Measurements from ENCODE around the gene SPATS2L. TPM values are rescaled to one million over a fixed set of nuclear protein-coding genes. Genes with fewer than 3 reads are reported as not detected.

SPATS2L gene
- total RNA-seq, 1 experiment from 2014 or later, result 174 TPM

DNA sequence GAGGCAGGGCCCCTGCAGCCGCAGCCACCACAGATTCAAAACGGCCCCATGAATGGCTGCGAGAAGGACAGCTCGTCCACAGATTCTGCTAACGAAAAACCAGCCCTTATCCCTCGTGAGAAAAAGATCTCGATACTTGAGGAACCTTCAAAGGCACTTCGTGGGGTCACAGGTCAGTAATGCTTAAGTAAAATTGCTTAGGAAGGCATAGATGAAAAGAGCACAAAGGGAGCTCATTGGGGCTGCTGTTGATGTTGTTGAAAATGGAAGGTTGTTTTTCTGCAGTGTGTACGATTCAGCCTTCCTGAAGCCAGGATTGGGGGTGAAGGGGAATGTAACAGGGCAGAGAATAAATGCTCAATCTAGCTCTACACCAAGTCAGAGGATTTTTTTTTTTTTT, 112.8 kb downstream of the SPATS2L start:
- Histone ChIP-seq H3K36me3 (ENCODE audit: low read depth, low read length) (peaks cover 65% of the 10 kb centered on the region), H3K27me3 (ENCODE audit: low read length) (no peaks in the 10 kb centered on the region), H3K9ac (ENCODE audit: low read length) (no peak overlapping the region), H3K79me2 (ENCODE audit: low read length) (no peaks in the 10 kb centered on the region), H3K27ac (ENCODE audit: low read length) (no peak overlapping the region), H3K4me1 (ENCODE audit: insufficient read depth, low read length) (peaks cover 31% of the 10 kb centered on the region), H4K20me1 (ENCODE audit: low read length) (no peaks in the 10 kb centered on the region), H3F3A (ENCODE audit: low read length, unreplicated experiment) (peaks cover 2% of the 10 kb centered on the region), H2AFZ (ENCODE audit: low read length) (no peak overlapping the region), H3K4me3 (ENCODE audit: low read length) (no peak overlapping the region), H3K9me2 (replicated peaks; ENCODE audit: low read length) (no peaks in the 10 kb centered on the region), H3K4me2 (ENCODE audit: low read length) (no peak overlapping the region), H3K9me3 (ENCODE audit: low read length) (no peaks in the 10 kb centered on the region)
- TF ChIP-seq EZH2 (IDR thresholded peaks at IDR 0.05; ENCODE audit: low read length, unreplicated experiment) (no peak), EZH2phosphoT487 (IDR thresholded peaks at IDR 0.05; ENCODE audit: borderline replicate concordance, low read length) (no peak)
- TF ChIP-seq, protein P1, sequence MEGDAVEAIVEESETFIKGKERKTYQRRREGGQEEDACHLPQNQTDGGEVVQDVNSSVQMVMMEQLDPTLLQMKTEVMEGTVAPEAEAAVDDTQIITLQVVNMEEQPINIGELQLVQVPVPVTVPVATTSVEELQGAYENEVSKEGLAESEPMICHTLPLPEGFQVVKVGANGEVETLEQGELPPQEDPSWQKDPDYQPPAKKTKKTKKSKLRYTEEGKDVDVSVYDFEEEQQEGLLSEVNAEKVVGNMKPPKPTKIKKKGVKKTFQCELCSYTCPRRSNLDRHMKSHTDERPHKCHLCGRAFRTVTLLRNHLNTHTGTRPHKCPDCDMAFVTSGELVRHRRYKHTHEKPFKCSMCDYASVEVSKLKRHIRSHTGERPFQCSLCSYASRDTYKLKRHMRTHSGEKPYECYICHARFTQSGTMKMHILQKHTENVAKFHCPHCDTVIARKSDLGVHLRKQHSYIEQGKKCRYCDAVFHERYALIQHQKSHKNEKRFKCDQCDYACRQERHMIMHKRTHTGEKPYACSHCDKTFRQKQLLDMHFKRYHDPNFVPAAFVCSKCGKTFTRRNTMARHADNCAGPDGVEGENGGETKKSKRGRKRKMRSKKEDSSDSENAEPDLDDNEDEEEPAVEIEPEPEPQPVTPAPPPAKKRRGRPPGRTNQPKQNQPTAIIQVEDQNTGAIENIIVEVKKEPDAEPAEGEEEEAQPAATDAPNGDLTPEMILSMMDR (conservative IDR thresholded peaks at IDR 0.05; ENCODE audit: low read depth, low read length), result no peak
- no peak for ATAC-seq
- no TSS peak for BruUV-seq (replicated peaks)
- no peak for DNase-seq
- POLR2A ChIA-PET (ENCODE audit: unreplicated experiment), result no interaction called here
- CTCF ChIA-PET, result no interaction called here
- intact Hi-C loops (cut with micrococcal nuclease), result no loop called here

DNA sequence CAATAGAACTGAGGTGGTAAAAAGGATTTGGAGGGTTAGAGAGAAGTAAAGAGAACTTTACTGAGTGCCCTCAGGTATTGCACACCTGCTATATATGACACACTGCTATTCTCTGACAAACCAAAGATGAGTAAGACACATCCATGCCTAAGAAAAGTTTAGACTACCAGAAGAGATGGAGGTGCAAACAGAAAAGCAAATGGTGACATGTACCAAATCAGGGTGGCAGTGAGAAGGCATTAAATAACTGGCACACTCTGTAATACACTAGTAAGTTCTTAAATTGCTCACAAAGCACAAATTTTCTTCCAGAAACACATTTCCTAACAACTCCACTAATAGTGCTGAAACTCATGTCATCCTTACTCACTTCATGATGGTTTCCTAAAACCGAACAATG, 114.8 kb downstream of the SPATS2L start:
- no peaks in the 10 kb centered on the region for H3K27me3 ChIP-seq (ENCODE audit: low read length)

DNA sequence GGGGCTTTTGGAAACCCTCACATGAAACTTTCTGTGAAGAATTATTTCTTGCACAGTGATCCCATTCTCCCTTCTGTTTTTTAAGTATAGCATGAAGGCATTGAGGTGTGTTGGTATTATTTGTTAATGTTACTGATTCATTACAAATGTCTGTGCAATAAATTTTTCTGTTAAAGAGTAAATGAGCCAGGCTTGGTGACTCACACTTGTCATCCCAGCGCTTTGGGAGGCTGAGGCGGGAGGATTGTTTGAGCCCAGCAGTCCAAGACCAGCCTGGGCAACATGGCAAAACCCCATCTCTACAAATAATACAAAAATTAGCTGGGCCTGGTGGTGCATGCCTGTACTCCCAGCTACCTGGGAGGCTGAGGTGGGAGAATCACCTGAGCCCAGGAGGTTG, 115.6 kb downstream of the SPATS2L start:
- peaks cover 26% of the 10 kb centered on the region for H3K4me1 ChIP-seq (ENCODE audit: insufficient read depth, low read length)
- no peaks in the 10 kb centered on the region for H4K20me1 ChIP-seq (ENCODE audit: low read length)
- peak; percentile 68 for ATAC-seq
- no peaks in the 10 kb centered on the region for H3K9me3 ChIP-seq (ENCODE audit: low read length)
- no TSS peak for BruUV-seq (replicated peaks)
- H2AFZ ChIP-seq (ENCODE audit: low read length), result no peak overlapping the region
- no peak overlapping the region for H3K4me3 ChIP-seq (ENCODE audit: low read length)
- H3K27ac ChIP-seq (ENCODE audit: low read length), result peak overlapping the region; percentile 35
- POLR2A ChIA-PET (ENCODE audit: unreplicated experiment), result no interaction called here
- H3K79me2 ChIP-seq (ENCODE audit: low read length), result 0 out of 2 replicates have a peak, but pooled peaks cover 4% of the 10 kb centered on the region
- H3K27me3 ChIP-seq (ENCODE audit: low read length), result no peaks in the 10 kb centered on the region
- H3K9ac ChIP-seq (ENCODE audit: low read length), result no peak overlapping the region
- H3K4me2 ChIP-seq (ENCODE audit: low read length), result no peak overlapping the region
- H3K9me2 ChIP-seq (replicated peaks; ENCODE audit: low read length), result no peaks in the 10 kb centered on the region
- no peaks in the 10 kb centered on the region for H3F3A ChIP-seq (ENCODE audit: low read length, unreplicated experiment)
- H3K36me3 ChIP-seq (ENCODE audit: low read depth, low read length), result peaks cover 58% of the 10 kb centered on the region
- TF ChIP-seq EZH2phosphoT487 (IDR thresholded peaks at IDR 0.05; ENCODE audit: borderline replicate concordance, low read length) (no peak), EZH2 (IDR thresholded peaks at IDR 0.05; ENCODE audit: low read length, unreplicated experiment) (no peak)
- TF ChIP-seq, protein P1 (conservative IDR thresholded peaks at IDR 0.05; ENCODE audit: low read depth, low read length), result no peak
- DNase-seq, result peak; percentile 69
- CTCF ChIA-PET, result no interaction called here
- intact Hi-C loops (cut with micrococcal nuclease), result no loop called here

More for the DNA sequence above, 114.8 kb downstream of the SPATS2L start:
- DNase-seq (no peak), ATAC-seq (peak; percentile 26; the same call in 1 of the 2 replicates)
- intact Hi-C loops (cut with micrococcal nuclease), result no loop called here
- Histone ChIP-seq H3K4me1 (ENCODE audit: insufficient read depth, low read length) (peaks cover 31% of the 10 kb centered on the region), H3K79me2 (ENCODE audit: low read length) (no peaks in the 10 kb centered on the region), H4K20me1 (ENCODE audit: low read length) (no peaks in the 10 kb centered on the region), H3K4me2 (ENCODE audit: low read length) (no peak overlapping the region), H3K9me2 (replicated peaks; ENCODE audit: low read length) (no peaks in the 10 kb centered on the region), H3K4me3 (ENCODE audit: low read length) (no peak overlapping the region), H3F3A (ENCODE audit: low read length, unreplicated experiment) (no peaks in the 10 kb centered on the region), H2AFZ (ENCODE audit: low read length) (no peak overlapping the region), H3K9ac (ENCODE audit: low read length) (no peak overlapping the region), H3K36me3 (ENCODE audit: low read depth, low read length) (peaks cover 66% of the 10 kb centered on the region), H3K27ac (ENCODE audit: low read length) (peak overlapping the region; percentile 35; the same call in 1 of the 2 replicates), H3K9me3 (ENCODE audit: low read length) (no peaks in the 10 kb centered on the region)
- CTCF ChIA-PET, result no interaction called here
- POLR2A ChIA-PET (ENCODE audit: unreplicated experiment), result no interaction called here
- no TSS peak for BruUV-seq (replicated peaks)
- TF ChIP-seq EZH2 (IDR thresholded peaks at IDR 0.05; ENCODE audit: low read length, unreplicated experiment), result no peak
- TF ChIP-seq, protein P1 (conservative IDR thresholded peaks at IDR 0.05; ENCODE audit: low read depth, low read length), result no peak
- TF ChIP-seq EZH2phosphoT487 (IDR thresholded peaks at IDR 0.05; ENCODE audit: borderline replicate concordance, low read length), result no peak
